HCT116 (cell line): Measurements from ENCODE around the gene KCNK10. TPM values are rescaled to one million over a fixed set of nuclear protein-coding genes. Genes with fewer than 3 reads are reported as not detected.

Experiments used
- ATAC-seq: fragments of 200-7000 bp; cut with Tn5 transposase; 2 replicates; pipeline ENCODE4 v1.9.1; 2020; ENCODE audit warnings: mild to moderate bottlenecking, moderate library complexity
- BruUV-seq: library from RNA; stranded (reverse); fragments of 400-500 nt; replicated peaks from 2 replicates; lab custom pipeline; 2021; lab: Mats Ljungman, UMichigan
- CTCF ChIA-PET: fragments of 300-600 bp; sonication (Branson Sonifier 250); formaldehyde crosslinking; loops from one replicate; lab custom pipeline; 2021; ENCODE audit warnings: antibody characterized with exemption; lab: Charles Lee
- POLR2A ChIA-PET: fragments of 300-600, 350-600 bp; sonication (Branson Sonifier 250); formaldehyde crosslinking; loops from one replicate; lab custom pipeline; 2021; ENCODE audit warnings: antibody characterized with exemption; lab: Charles Lee
- RAD21 ChIA-PET, 2 experiments: fragments of 300-600 bp; sonication (Branson Sonifier 250); formaldehyde crosslinking; loops; one replicate each; lab custom pipeline; 2023; ENCODE audit warnings: low total read pairs in 2 of 2; ENCODE audit not compliant: uncharacterized antibody in 2 of 2, unreplicated experiment in 2 of 2, low non-redundant PET in 1 of 2; lab: Charles Lee
- DNase-seq: peaks from one replicate; pipeline ENCODE4 v3.0.0-alpha.2; 2010; ENCODE audit warnings: low read depth, low spot score
- H2AFZ ChIP-seq: fragments of 200-600 bp; shearing (Covaris generic), sonication (generic); 2 replicates; pipeline ENCODE4 v1.6.1; 2017; ENCODE audit warnings: low read depth, mixed run types, mixed read lengths, antibody characterized with exemption, low read length; ENCODE audit not compliant: poor library complexity, severe bottlenecking
- H3K27ac ChIP-seq: 2 replicates; pipeline ENCODE4 v1.5.1; 2012; ENCODE audit warnings: low read depth, low read length
- H3K27me3 ChIP-seq: fragments of 200-600 bp; sonication (generic); 2 replicates; pipeline ENCODE4 v1.6.1; 2016; ENCODE audit warnings: mixed run types, low read length, mixed read lengths; ENCODE audit not compliant: insufficient read depth
- H3K36me3 ChIP-seq, 2 experiments: fragments of 200-500 bp in 1 of 2; fragments of 200-600 bp in 1 of 2; sonication (Bioruptor generic) in 1 of 2; sonication (generic) in 1 of 2; 2 replicates each; pipeline versions ENCODE4 v1.5.1 to v1.6.1; 2014 to 2016; ENCODE audit warnings: low read length in 2 of 2, inconsistent platforms in 1 of 2, mixed read lengths in 1 of 2, mixed run types in 1 of 2; ENCODE audit not compliant: insufficient read depth in 2 of 2, control insufficient read depth in 1 of 2
- H3K4me1 ChIP-seq, 2 experiments: fragments of 200-600 bp in 1 of 2; sonication (generic) in 1 of 2; 2 replicates each; pipeline versions ENCODE4 v1.5.1 to v1.6.1; 2012 to 2017; ENCODE audit warnings: low read length in 2 of 2, inconsistent platforms in 1 of 2, mild to moderate bottlenecking in 1 of 2, mixed read lengths in 1 of 2, mixed run types in 1 of 2, moderate library complexity in 1 of 2; ENCODE audit not compliant: insufficient read depth in 2 of 2, control insufficient read depth in 1 of 2
- H3K4me2 ChIP-seq: fragments of 200-600 bp; sonication (generic); 2 replicates; pipeline ENCODE4 v1.6.1; 2017; ENCODE audit warnings: mixed run types, low read length, mixed read lengths
- H3K4me3 ChIP-seq, 2 experiments: fragments of 200-600 bp in 1 of 2; sonication (generic) in 1 of 2; replicated peaks in 1 of 2; 2 replicates each; pipeline ENCODE4 v1.5.1; 2011 to 2016; ENCODE audit warnings: low read length in 2 of 2, control low read depth in 1 of 2, low read depth in 1 of 2, mild to moderate bottlenecking in 1 of 2, mixed read lengths in 1 of 2, mixed run types in 1 of 2
- H3K79me2 ChIP-seq: fragments of 200-600 bp; sonication (generic); 2 replicates; pipeline ENCODE4 v1.6.1; 2017; ENCODE audit warnings: mild to moderate bottlenecking, mixed run types, low read length, moderate library complexity, mixed read lengths; ENCODE audit not compliant: insufficient read depth
- H3K9ac ChIP-seq: fragments of 200-600 bp; sonication (generic); 2 replicates; pipeline ENCODE4 v1.6.1; 2016; ENCODE audit warnings: low read length, mixed read lengths
- H3K9me2 ChIP-seq: fragments of 200-600 bp; sonication (generic), shearing (Covaris generic); 2 replicates; pipeline ENCODE4 v1.6.1; 2017; ENCODE audit warnings: mixed run types, mild to moderate bottlenecking, moderate library complexity; ENCODE audit not compliant: insufficient read depth
- H3K9me3 ChIP-seq, 2 experiments: fragments of 200-500 bp in 1 of 2; fragments of 200-600 bp in 1 of 2; sonication (Bioruptor generic) in 1 of 2; sonication (generic) in 1 of 2; 2 replicates each; pipeline ENCODE4 v1.6.1; 2014 to 2017; ENCODE audit warnings: low read length in 2 of 2, mixed read lengths in 2 of 2, inconsistent platforms in 1 of 2, low read depth in 1 of 2, mild to moderate bottlenecking in 1 of 2, mixed run types in 1 of 2, moderate library complexity in 1 of 2; ENCODE audit not compliant: control insufficient read depth in 1 of 2, insufficient read depth in 1 of 2
- H4K20me1 ChIP-seq: fragments of 200-600 bp; sonication (generic), shearing (Covaris generic); 2 replicates; pipeline ENCODE4 v1.6.1; 2017; ENCODE audit warnings: mixed run types, mild to moderate bottlenecking, moderate library complexity; ENCODE audit not compliant: insufficient read depth
- CBX3 ChIP-seq: IDR thresholded peaks from 2 replicates; pipeline ENCODE4 v1.6.1; 2012; ENCODE audit warnings: low read depth
- EZH2phosphoT487 ChIP-seq: fragments of 200-600 bp; IDR thresholded peaks from 2 replicates; pipeline ENCODE4 v1.6.1; 2018; ENCODE audit warnings: antibody characterized with exemption, borderline replicate concordance
- POLR2AphosphoS5 ChIP-seq: IDR thresholded peaks from 2 replicates; pipeline ENCODE4 v1.6.1; 2011; ENCODE audit warnings: mild to moderate bottlenecking, low read depth, low read length, moderate library complexity
- SIN3A ChIP-seq: IDR thresholded peaks from 2 replicates; pipeline ENCODE4 v1.6.1; 2012; ENCODE audit warnings: low read depth
- SP1 ChIP-seq: IDR thresholded peaks from 2 replicates; pipeline ENCODE4 v1.6.1; 2012; ENCODE audit warnings: low read depth
- YY1 ChIP-seq: IDR thresholded peaks from 2 replicates; pipeline ENCODE4 v1.6.1; 2011; ENCODE audit warnings: low read length, low read depth, moderate library complexity, mild to moderate bottlenecking; ENCODE audit not compliant: insufficient replicate concordance; ENCODE audit errors: extremely low read depth
- ZNF274 ChIP-seq: fragments of 200-500 bp; sonication (Bioruptor generic); IDR thresholded peaks from 2 replicates; pipeline ENCODE4 v1.6.1; 2014; ENCODE audit warnings: mild to moderate bottlenecking, low read depth, low read length, inconsistent platforms
- intact Hi-C: fragments of 100-400 bp; cut with micrococcal nuclease; formaldehyde crosslinking; loops from 2 replicates; pipeline ENCODE4 v1.10.0; 2022
- total RNA-seq: library from RNA; stranded (reverse); gene quantifications from one replicate; pipeline ENCODE4 v1.2.1, GENCODE V29; 2021; ENCODE audit not compliant: unreplicated experiment
- TF ChIP-seq, protein P1 (sequence below): IDR thresholded peaks from 2 replicates; pipeline ENCODE4 v1.6.1; 2011; ENCODE audit warnings: mild to moderate bottlenecking, low read length, moderate library complexity; ENCODE audit not compliant: insufficient replicate concordance; ENCODE audit errors: extremely low read depth
- TF ChIP-seq, protein P2 (sequence below), 3 experiments: fragments of 200-600 bp in 1 of 3; sonication (generic) in 1 of 3; IDR thresholded peaks in 2 of 3; conservative IDR thresholded peaks in 1 of 3; 2 replicates each; pipeline ENCODE4 v1.5.1; 2012 to 2017; ENCODE audit warnings: low read depth in 2 of 3, low read length in 2 of 3, antibody characterized with exemption in 1 of 3, borderline replicate concordance in 1 of 3, control low read depth in 1 of 3, mild to moderate bottlenecking in 1 of 3, mixed read lengths in 1 of 3, mixed run types in 1 of 3, moderate library complexity in 1 of 3; ENCODE audit not compliant: insufficient read depth in 1 of 3

Gene KCNK10
- total RNA-seq, 1 experiment from 2014 or later = not detected

DNA sequence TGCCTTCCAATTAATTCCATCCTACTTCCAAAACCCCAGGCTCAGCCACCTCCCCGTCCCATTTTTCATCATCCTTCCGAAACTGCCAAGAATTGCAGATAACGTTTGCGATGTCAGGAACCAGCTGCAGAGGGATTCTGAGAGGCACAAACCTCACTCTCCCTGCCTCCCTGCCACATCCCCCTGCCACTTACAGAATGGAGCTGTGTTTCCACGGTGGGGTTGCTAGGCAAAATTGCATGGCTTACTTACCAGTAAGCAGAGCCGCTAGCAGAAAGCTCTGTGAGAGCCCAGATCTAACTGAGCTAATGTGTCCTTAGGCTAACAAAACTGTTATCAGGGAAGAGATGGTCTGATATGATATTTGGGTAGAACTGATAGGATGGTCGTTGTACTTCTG lies 127.4 kb downstream of the KCNK10 start (continued):
- no peak for TF ChIP-seq CBX3
- no peak for TF ChIP-seq ZNF274
- no peak for TF ChIP-seq YY1

DNA sequence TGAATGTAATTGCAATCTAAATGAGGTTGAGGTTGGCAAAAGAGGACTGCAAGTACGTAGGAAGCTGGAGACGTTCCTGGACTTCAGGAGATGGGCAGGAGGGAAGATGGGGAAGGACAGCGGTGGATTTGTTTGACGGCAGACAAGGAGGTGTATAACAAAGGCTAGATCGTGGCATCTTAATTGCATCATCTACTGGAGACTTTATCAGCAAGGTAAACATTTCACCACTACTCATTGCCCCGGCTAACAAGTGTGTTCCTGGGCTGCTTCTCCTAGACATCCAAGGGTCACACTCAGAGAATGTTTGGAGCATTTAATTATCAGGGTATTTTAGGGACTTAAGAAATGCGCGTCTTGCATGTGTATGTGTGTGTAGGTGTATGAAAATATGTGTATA lies 128.5 kb downstream of the KCNK10 start:
- TF ChIP-seq SP1 (no peak), EZH2phosphoT487 (no peak), SIN3A (no peak), POLR2AphosphoS5 (no peak), CBX3 (no peak), YY1 (no peak)
- TF ChIP-seq, protein P1, sequence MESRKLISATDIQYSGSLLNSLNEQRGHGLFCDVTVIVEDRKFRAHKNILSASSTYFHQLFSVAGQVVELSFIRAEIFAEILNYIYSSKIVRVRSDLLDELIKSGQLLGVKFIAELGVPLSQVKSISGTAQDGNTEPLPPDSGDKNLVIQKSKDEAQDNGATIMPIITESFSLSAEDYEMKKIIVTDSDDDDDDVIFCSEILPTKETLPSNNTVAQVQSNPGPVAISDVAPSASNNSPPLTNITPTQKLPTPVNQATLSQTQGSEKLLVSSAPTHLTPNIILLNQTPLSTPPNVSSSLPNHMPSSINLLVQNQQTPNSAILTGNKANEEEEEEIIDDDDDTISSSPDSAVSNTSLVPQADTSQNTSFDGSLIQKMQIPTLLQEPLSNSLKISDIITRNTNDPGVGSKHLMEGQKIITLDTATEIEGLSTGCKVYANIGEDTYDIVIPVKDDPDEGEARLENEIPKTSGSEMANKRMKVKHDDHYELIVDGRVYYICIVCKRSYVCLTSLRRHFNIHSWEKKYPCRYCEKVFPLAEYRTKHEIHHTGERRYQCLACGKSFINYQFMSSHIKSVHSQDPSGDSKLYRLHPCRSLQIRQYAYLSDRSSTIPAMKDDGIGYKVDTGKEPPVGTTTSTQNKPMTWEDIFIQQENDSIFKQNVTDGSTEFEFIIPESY = no peak
- TF ChIP-seq, protein P2, sequence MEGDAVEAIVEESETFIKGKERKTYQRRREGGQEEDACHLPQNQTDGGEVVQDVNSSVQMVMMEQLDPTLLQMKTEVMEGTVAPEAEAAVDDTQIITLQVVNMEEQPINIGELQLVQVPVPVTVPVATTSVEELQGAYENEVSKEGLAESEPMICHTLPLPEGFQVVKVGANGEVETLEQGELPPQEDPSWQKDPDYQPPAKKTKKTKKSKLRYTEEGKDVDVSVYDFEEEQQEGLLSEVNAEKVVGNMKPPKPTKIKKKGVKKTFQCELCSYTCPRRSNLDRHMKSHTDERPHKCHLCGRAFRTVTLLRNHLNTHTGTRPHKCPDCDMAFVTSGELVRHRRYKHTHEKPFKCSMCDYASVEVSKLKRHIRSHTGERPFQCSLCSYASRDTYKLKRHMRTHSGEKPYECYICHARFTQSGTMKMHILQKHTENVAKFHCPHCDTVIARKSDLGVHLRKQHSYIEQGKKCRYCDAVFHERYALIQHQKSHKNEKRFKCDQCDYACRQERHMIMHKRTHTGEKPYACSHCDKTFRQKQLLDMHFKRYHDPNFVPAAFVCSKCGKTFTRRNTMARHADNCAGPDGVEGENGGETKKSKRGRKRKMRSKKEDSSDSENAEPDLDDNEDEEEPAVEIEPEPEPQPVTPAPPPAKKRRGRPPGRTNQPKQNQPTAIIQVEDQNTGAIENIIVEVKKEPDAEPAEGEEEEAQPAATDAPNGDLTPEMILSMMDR (IDR thresholded peaks at IDR 0.05 in 2 of 3, conservative IDR thresholded peaks at IDR 0.05 in 1 of 3; ENCODE audit: borderline replicate concordance in 1 of 3, insufficient read depth in 1 of 3, low read depth in 2 of 3, low read length in 2 of 3) = no peak
- TF ChIP-seq, all 23 proteins: peak for 0
- Histone ChIP-seq H3K79me2 (no peaks in the 10 kb centered on the region), H3K36me3 (no peaks in the 10 kb centered on the region), H2AFZ (no peak overlapping the region), H3K27me3 (0 out of 2 replicates have a peak, but pooled peaks cover 11% of the 10 kb centered on the region), H3K4me3 (no peak overlapping the region), H3K9me3 (no peaks in the 10 kb centered on the region), H3K4me1 (no peaks in the 10 kb centered on the region), H3K4me2 (no peak overlapping the region), H3K9me2 (no peaks in the 10 kb centered on the region), H3K9ac (no peak overlapping the region), H4K20me1 (no peaks in the 10 kb centered on the region), H3K27ac (no peak overlapping the region)
- CTCF ChIA-PET = no interaction called here
- RAD21 ChIA-PET = no interaction called here
- no peak for ATAC-seq
- intact Hi-C loops = no loop called here
- DNase-seq = no peak
- POLR2A ChIA-PET = no interaction called here
- no TSS peak for BruUV-seq
